Measurements from ENCODE around the gene PPFIA2. TPM values are rescaled to one million over a fixed set of nuclear protein-coding genes. Genes with fewer than 3 reads are reported as not detected.

The PPFIA2 gene
- total and polyA plus RNA-seq, 10 of the 15 experiments (the other 5 are each of a cell fraction or from before 2014, with no cell fraction given): 0.06 to 0.39 (median 0.18) TPM; not detected in 6

DNA sequence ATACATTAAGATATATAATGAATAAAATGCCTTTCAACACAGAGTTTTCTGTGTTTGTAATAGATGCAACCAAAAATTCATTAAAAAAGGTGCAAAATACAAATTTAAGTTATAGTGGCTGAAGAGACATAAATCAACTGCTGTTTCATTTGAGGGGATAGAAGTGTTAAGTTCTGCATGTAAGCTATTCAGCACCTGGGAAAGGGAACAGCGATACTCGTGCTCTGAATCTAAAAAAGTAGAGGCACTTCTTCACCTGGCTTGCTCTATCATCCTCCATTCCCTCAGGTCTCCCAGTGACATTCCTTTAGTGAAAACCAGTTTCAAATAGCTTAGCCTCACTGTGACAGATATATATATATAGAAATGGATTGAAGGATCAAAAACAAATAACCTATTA lies 458.7 kb downstream of the PPFIA2 start:
- Histone ChIP-seq H4K20me1 (ENCODE audit: control insufficient read depth, insufficient read depth) (no peaks in the 10 kb centered on the region), H3K79me2 (ENCODE audit: control insufficient read depth, insufficient read depth, low read length) (no peaks in the 10 kb centered on the region), H3K4me1 (ENCODE audit: control insufficient read depth, insufficient read depth, low read length) (no peaks in the 10 kb centered on the region), H3K4me2 (ENCODE audit: control insufficient read depth, insufficient read depth) (no peak overlapping the region), H3K36me3 (ENCODE audit: control insufficient read depth in 2 of 2, insufficient read depth in 2 of 2, low read length in 1 of 2) (no peaks in the 10 kb centered on the region), H3K27me3 (replicated peaks in 1 of 2; ENCODE audit: control insufficient read depth in 2 of 2, insufficient read depth in 2 of 2, low read length in 1 of 2) (no peaks in the 10 kb centered on the region), H2AFZ (ENCODE audit: control insufficient read depth, low read depth, low read length) (no peak overlapping the region), H3K9ac (ENCODE audit: control insufficient read depth, insufficient read depth, low read length) (no peak overlapping the region), H3K9me3 (replicated peaks; ENCODE audit: control insufficient read depth, insufficient read depth, low read length) (no peaks in the 10 kb centered on the region), H3K27ac (ENCODE audit: control insufficient read depth, insufficient read depth) (no peak overlapping the region), H3K4me3 (no peak overlapping the region)
- ChIA-PET CTCF (interaction anchor here (0.7 kb wide), 1 partner anchor 937 kb away, joined by 3 read pairs; no protein-coding TSS in a partner anchor), SMC1A (ENCODE audit: uncharacterized antibody, unreplicated experiment) (no interaction called here), POLR2A (no interaction called here), RAD21 (ENCODE audit: unreplicated experiment) (no interaction called here)
- TF ChIP-seq CEBPB (IDR thresholded peaks at IDR 0.05; ENCODE audit: borderline replicate concordance in 1 of 2, low read depth in 2 of 2, low read length in 2 of 2): no peak
- TF ChIP-seq, protein P1, sequence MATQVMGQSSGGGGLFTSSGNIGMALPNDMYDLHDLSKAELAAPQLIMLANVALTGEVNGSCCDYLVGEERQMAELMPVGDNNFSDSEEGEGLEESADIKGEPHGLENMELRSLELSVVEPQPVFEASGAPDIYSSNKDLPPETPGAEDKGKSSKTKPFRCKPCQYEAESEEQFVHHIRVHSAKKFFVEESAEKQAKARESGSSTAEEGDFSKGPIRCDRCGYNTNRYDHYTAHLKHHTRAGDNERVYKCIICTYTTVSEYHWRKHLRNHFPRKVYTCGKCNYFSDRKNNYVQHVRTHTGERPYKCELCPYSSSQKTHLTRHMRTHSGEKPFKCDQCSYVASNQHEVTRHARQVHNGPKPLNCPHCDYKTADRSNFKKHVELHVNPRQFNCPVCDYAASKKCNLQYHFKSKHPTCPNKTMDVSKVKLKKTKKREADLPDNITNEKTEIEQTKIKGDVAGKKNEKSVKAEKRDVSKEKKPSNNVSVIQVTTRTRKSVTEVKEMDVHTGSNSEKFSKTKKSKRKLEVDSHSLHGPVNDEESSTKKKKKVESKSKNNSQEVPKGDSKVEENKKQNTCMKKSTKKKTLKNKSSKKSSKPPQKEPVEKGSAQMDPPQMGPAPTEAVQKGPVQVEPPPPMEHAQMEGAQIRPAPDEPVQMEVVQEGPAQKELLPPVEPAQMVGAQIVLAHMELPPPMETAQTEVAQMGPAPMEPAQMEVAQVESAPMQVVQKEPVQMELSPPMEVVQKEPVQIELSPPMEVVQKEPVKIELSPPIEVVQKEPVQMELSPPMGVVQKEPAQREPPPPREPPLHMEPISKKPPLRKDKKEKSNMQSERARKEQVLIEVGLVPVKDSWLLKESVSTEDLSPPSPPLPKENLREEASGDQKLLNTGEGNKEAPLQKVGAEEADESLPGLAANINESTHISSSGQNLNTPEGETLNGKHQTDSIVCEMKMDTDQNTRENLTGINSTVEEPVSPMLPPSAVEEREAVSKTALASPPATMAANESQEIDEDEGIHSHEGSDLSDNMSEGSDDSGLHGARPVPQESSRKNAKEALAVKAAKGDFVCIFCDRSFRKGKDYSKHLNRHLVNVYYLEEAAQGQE (IDR thresholded peaks at IDR 0.05; ENCODE audit: low read depth, low read length): peak; percentile 58; the same call in 1 of the 2 replicates
- FAIRE-seq (no peak), DNase-seq (ENCODE audit: low read depth, low spot score) (no peak), ATAC-seq (no peak)
- in situ Hi-C loops (cut with MboI): no loop called here
- WGBS (ENCODE audit: insufficient coverage, insufficient replicate concordance, low lambda C conversion rate, missing lambda C conversion rate): 33% methylated on average over 2 of the region's 2 CpGs
- intact Hi-C loops (cut with micrococcal nuclease; ENCODE audit: unreplicated experiment): no loop called here
- BruUV-seq (replicated peaks): no TSS peak

DNA sequence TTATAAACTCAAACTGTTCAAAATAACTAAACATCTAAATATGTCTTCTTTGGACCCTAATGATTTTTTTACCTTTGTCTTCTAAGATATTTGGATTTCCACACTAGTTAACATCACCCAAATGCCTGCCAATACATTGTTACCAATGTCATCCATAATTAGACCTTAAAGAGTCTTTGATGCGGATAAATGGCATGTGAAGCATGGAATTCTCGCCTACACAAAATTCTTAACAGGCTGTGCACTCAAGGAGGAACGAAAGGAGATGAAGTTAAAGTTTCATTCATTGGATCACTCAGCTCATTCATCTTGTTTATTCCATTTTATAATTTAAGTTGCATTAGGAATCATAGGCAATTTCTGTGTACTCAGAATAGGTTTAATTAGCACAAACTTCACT lies 461.5 kb downstream of the PPFIA2 start:
- in situ Hi-C loops (cut with MboI) (no loop called here), intact Hi-C loops (cut with micrococcal nuclease; ENCODE audit: unreplicated experiment) (no loop called here)
- Histone ChIP-seq H3K4me3 (no peak overlapping the region), H3K9ac (ENCODE audit: control insufficient read depth, insufficient read depth, low read length) (no peak overlapping the region), H3K36me3 (ENCODE audit: control insufficient read depth in 2 of 2, insufficient read depth in 2 of 2, low read length in 1 of 2) (no peaks in the 10 kb centered on the region), H3K79me2 (ENCODE audit: control insufficient read depth, insufficient read depth, low read length) (no peaks in the 10 kb centered on the region), H4K20me1 (ENCODE audit: control insufficient read depth, insufficient read depth) (no peaks in the 10 kb centered on the region), H3K4me2 (ENCODE audit: control insufficient read depth, insufficient read depth) (no peak overlapping the region), H2AFZ (ENCODE audit: control insufficient read depth, low read depth, low read length) (no peak overlapping the region), H3K4me1 (ENCODE audit: control insufficient read depth, insufficient read depth, low read length) (no peaks in the 10 kb centered on the region), H3K27me3 (replicated peaks in 1 of 2; ENCODE audit: control insufficient read depth in 2 of 2, insufficient read depth in 2 of 2, low read length in 1 of 2) (no peaks in the 10 kb centered on the region), H3K9me3 (replicated peaks; ENCODE audit: control insufficient read depth, insufficient read depth, low read length) (no peaks in the 10 kb centered on the region), H3K27ac (ENCODE audit: control insufficient read depth, insufficient read depth) (no peak overlapping the region)
- ChIA-PET RAD21 (ENCODE audit: unreplicated experiment) (no interaction called here), SMC1A (ENCODE audit: uncharacterized antibody, unreplicated experiment) (no interaction called here), CTCF (interaction anchor here (1.5 kb wide), 1 partner anchor 14 kb away, joined by 4 read pairs; no protein-coding TSS in a partner anchor), POLR2A (no interaction called here)
- no peak for FAIRE-seq
- 2% methylated on average over 3 of the region's 3 CpGs for WGBS (ENCODE audit: insufficient coverage, insufficient replicate concordance, low lambda C conversion rate, missing lambda C conversion rate)
- DNase-seq (ENCODE audit: low read depth, low spot score): no peak
- TF ChIP-seq FOXK2 (IDR thresholded peaks at IDR 0.05) (no peak), ASH2L (IDR thresholded peaks at IDR 0.05; ENCODE audit: borderline replicate concordance, low read depth) (no peak), TCF12 (IDR thresholded peaks at IDR 0.05; ENCODE audit: low read depth, low read length) (no peak), POLR2AphosphoS5 (IDR thresholded peaks at IDR 0.05; ENCODE audit: low read length) (no peak), KDM1A (IDR thresholded peaks at IDR 0.05; ENCODE audit: borderline replicate concordance) (no peak), ZNF384 (IDR thresholded peaks at IDR 0.05; ENCODE audit: borderline replicate concordance, low read depth, low read length) (no peak), SMAD1 (IDR thresholded peaks at IDR 0.05; ENCODE audit: low read depth, partially characterized antibody) (no peak), HDAC2 (IDR thresholded peaks at IDR 0.05) (no peak), ZZZ3 (IDR thresholded peaks at IDR 0.05; ENCODE audit: control insufficient read depth, insufficient read length, low read depth) (no peak), HDGF (IDR thresholded peaks at IDR 0.05) (no peak)
- BruUV-seq (replicated peaks): no TSS peak
- no peak for ATAC-seq

All from GM12878 (cell line).